Right forelimb (tissue), 1 donor: ENCODE results near the gene GDPD4.
"Not testable (repeated sequence)": the region's sequence is repeated elsewhere in the genome, so short reads cannot be mapped to it uniquely, and the experiment has no call there.

Source experiments
- DNase-seq: peaks from one replicate; pipeline ENCODE4 v3.0.0-alpha.2; 2018

The GDPD4 gene

GRCh38 chr11:77301510-77301909 is at the start of gene GDPD4:
Gene GDPD4, minus strand, starts transcription at chr11:77301686. Its CDS starts 16,549 bp downstream, at chr11:77285137.
- no peak for DNase-seq

GRCh38 chr11:77347948-77348347 is 46.5 kb upstream of the GDPD4 start:
- no peak for DNase-seq

- no peak for DNase-seq
Observed at GRCh38 chr11:77346906-77347603, 45.6 kb upstream of the GDPD4 start.

- DNase-seq, result no peak
Observed at GRCh38 chr11:77345621-77346020, 44.1 kb upstream of the GDPD4 start.

- DNase-seq, result no peak
Observed at GRCh38 chr11:77340501-77340900, 39.0 kb upstream of the GDPD4 start.

- no peak for DNase-seq
Observed at GRCh38 chr11:77332259-77332658, 30.8 kb upstream of the GDPD4 start.

- DNase-seq, result no peak
Observed at GRCh38 chr11:77325159-77325558, 23.7 kb upstream of the GDPD4 start.

GRCh38 chr11:77324508-77324907 is 23.0 kb upstream of the GDPD4 start:
- no peak for DNase-seq

- DNase-seq, result no peak
Observed at GRCh38 chr11:77322926-77323590, 21.6 kb upstream of the GDPD4 start.

- no peak for DNase-seq
Observed at GRCh38 chr11:77322506-77322905, 21.0 kb upstream of the GDPD4 start.

GRCh38 chr11:77320351-77320750 is 18.9 kb upstream of the GDPD4 start:
- no peak for DNase-seq

- no peak for DNase-seq
Observed at GRCh38 chr11:77318600-77318999, 17.1 kb upstream of the GDPD4 start.

GRCh38 chr11:77316733-77317342 is 15.4 kb upstream of the GDPD4 start:
- no peak for DNase-seq

GRCh38 chr11:77312107-77312506 is 10.6 kb upstream of the GDPD4 start:
- DNase-seq, result no peak

GRCh38 chr11:77311701-77312100 is 10.2 kb upstream of the GDPD4 start:
- no peak for DNase-seq

- no peak for DNase-seq
Observed at GRCh38 chr11:77310721-77311120, 9.2 kb upstream of the GDPD4 start.

- DNase-seq, result no peak
Observed at GRCh38 chr11:77309401-77310085, 8.1 kb upstream of the GDPD4 start.

GRCh38 chr11:77308838-77309237 is 7.4 kb upstream of the GDPD4 start:
- DNase-seq, result no peak

- no peak for DNase-seq
Observed at GRCh38 chr11:77303328-77303727, 1.8 kb upstream of the GDPD4 start.

GRCh38 chr11:77302752-77303151 is 1.3 kb upstream of the GDPD4 start:
- DNase-seq, result no peak

GRCh38 chr11:77300695-77301094 is 791 bp downstream of the GDPD4 start:
- DNase-seq, result no peak

GRCh38 chr11:77300028-77300427 is 1.5 kb downstream of the GDPD4 start:
- DNase-seq, result not testable (repeated sequence)

- no peak for DNase-seq
Observed at GRCh38 chr11:77299528-77299993, 1.9 kb downstream of the GDPD4 start.
